Measurements from ENCODE around the gene TUBA3D. TPM values are rescaled to one million over a fixed set of nuclear protein-coding genes. Genes with fewer than 3 reads are reported as not detected.
A peak's percentile ranks its signal among the peaks of the same experiment; 100 is the strongest.
"Not testable (repeated sequence)": the region's sequence is repeated elsewhere in the genome, so short reads cannot be mapped to it uniquely, and the experiment has no call there.

Gene TUBA3D
- total RNA-seq, 2 experiments from 2014 or later = not detected

DNA sequence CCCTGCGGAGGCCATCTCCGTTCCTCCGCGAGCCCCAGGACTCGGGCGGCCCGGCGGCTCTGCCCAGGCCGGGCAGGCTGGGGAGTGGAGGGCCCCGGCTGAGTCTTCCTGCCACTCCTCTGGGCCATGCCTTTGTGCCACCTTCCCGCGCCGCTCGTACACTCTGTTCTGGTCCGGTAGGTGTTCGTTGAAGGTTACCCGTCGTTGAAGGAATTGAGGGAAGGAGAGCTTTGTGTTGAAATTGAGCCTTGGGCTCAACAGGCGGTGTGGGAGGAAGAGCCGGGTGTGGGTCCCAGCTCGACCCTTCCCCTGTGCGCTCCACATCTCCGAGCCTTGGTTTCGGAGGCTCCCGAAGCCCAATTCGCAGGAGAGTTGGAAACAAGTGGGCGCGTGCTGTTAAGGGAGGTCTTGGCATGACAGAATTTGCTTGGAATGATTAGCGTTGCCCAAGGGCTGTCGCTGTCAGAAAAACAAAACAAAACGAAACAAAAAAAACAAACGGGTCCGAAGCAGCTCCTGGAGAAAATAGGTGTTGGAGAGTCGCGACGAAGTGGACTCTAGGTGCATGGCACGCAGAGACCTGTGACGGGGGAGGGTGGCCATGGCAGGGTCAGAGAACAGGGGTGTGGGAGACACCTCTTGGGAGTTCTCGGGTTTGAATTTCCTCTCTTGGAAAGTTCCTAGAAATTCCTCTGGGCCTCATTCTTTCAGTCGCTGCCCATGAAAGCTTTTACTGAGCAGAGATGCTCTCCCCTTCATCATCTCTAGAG is 17.5 kb downstream of the TUBA3D start:
- ChIA-PET CTCF (ENCODE audit: unreplicated experiment) (interaction anchor here (0.9 to 2.0 kb wide), 2 partner anchors 179 to 349 kb away, joined by 3 to 11 read pairs; no protein-coding TSS in a partner anchor), POLR2A (interaction anchor here (0.8 to 2.4 kb wide), 5 partner anchors 11 to 189 kb away, joined by 3 to 8 read pairs (median 5); no protein-coding TSS in a partner anchor)
- Histone ChIP-seq H3K4me3 (ENCODE audit: low read depth, low read length, poor library complexity, severe bottlenecking) (peak overlapping the region; percentile 83), H3K4me1 (ENCODE audit: insufficient read depth, low read length, poor library complexity, severe bottlenecking) (peaks cover 30% of the 10 kb centered on the region), H3K27ac (ENCODE audit: low read depth, low read length, poor library complexity, severe bottlenecking) (peak overlapping the region; percentile 83), H3K79me2 (ENCODE audit: insufficient read depth, low read depth, low read length) (peaks cover 84% of the 10 kb centered on the region), H2AFZ (ENCODE audit: low read length) (peak overlapping the region; percentile 44; the same call in 1 of the 2 replicates), H3K36me3 (ENCODE audit: insufficient read depth, low read length) (peaks cover 56% of the 10 kb centered on the region), H4K20me1 (ENCODE audit: insufficient read depth, low read length) (peaks cover 27% of the 10 kb centered on the region), H3K9me2 (ENCODE audit: insufficient read depth, low read length) (no peaks in the 10 kb centered on the region), H3K4me2 (ENCODE audit: low read length) (peak overlapping the region; percentile 84), H3K9me3 (ENCODE audit: low read length) (no peaks in the 10 kb centered on the region)
- intact Hi-C loops (cut with micrococcal nuclease; ENCODE audit: unreplicated experiment) = loop anchor here (2.0 to 10.0 kb wide), 5 partner anchors 33 to 651 kb away; partner anchors contain the start of genes CCDC74A and PLEKHB2
- DNase-seq (ENCODE audit: low spot score) = peak; percentile 17
- BruUV-seq (replicated peaks) = TSS peak; percentile 72
- no peak for TF ChIP-seq EZH2phosphoT487 (IDR thresholded peaks at IDR 0.05; ENCODE audit: borderline replicate concordance, low read depth, low read length)
- TF ChIP-seq, protein P1, sequence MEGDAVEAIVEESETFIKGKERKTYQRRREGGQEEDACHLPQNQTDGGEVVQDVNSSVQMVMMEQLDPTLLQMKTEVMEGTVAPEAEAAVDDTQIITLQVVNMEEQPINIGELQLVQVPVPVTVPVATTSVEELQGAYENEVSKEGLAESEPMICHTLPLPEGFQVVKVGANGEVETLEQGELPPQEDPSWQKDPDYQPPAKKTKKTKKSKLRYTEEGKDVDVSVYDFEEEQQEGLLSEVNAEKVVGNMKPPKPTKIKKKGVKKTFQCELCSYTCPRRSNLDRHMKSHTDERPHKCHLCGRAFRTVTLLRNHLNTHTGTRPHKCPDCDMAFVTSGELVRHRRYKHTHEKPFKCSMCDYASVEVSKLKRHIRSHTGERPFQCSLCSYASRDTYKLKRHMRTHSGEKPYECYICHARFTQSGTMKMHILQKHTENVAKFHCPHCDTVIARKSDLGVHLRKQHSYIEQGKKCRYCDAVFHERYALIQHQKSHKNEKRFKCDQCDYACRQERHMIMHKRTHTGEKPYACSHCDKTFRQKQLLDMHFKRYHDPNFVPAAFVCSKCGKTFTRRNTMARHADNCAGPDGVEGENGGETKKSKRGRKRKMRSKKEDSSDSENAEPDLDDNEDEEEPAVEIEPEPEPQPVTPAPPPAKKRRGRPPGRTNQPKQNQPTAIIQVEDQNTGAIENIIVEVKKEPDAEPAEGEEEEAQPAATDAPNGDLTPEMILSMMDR (conservative IDR thresholded peaks at IDR 0.05; ENCODE audit: low read length) = no peak

DNA sequence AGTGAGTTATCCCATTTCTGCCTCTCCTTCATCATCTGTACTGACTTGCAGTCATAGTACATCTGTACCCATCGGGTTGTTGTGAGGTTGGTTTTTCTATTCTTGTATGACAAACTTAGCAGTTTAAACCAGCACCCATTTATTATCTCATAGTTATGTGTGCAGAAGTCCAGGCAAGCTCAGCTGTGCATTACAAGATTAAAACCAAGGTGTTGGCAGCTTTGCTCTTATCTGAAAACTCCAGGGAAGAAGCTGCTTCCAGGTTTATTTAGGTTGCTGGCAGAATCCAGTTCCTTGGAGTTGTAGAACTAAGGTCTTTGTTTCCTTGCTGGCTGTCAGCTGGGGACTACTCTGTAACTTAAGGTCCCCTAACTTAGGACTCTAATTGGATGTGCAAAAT is 19.6 kb downstream of the TUBA3D start:
- H3K79me2 ChIP-seq (ENCODE audit: insufficient read depth, low read depth, low read length) = peaks cover 81% of the 10 kb centered on the region
- H3K9me2 ChIP-seq (ENCODE audit: insufficient read depth, low read length); DNase-seq (ENCODE audit: low spot score); BruUV-seq (replicated peaks); H2AFZ ChIP-seq (ENCODE audit: low read length); POLR2A ChIA-PET; H3K27ac ChIP-seq (ENCODE audit: low read depth, low read length, poor library complexity, severe bottlenecking); H3K9me3 ChIP-seq (ENCODE audit: low read length); CTCF ChIA-PET (ENCODE audit: unreplicated experiment): not testable (repeated sequence)
- peaks cover 58% of the 10 kb centered on the region for H3K36me3 ChIP-seq (ENCODE audit: insufficient read depth, low read length)
- H3K4me2 ChIP-seq (ENCODE audit: low read length) = peak overlapping the region; percentile 84
- peak overlapping the region; percentile 83 for H3K4me3 ChIP-seq (ENCODE audit: low read depth, low read length, poor library complexity, severe bottlenecking)
- peaks cover 20% of the 10 kb centered on the region for H3K4me1 ChIP-seq (ENCODE audit: insufficient read depth, low read length, poor library complexity, severe bottlenecking)
- intact Hi-C loops (cut with micrococcal nuclease; ENCODE audit: unreplicated experiment) = loop anchor here (10.0 kb wide), 1 partner anchor 649 kb away; no protein-coding TSS in a partner anchor
- peaks cover 24% of the 10 kb centered on the region for H4K20me1 ChIP-seq (ENCODE audit: insufficient read depth, low read length)

DNA sequence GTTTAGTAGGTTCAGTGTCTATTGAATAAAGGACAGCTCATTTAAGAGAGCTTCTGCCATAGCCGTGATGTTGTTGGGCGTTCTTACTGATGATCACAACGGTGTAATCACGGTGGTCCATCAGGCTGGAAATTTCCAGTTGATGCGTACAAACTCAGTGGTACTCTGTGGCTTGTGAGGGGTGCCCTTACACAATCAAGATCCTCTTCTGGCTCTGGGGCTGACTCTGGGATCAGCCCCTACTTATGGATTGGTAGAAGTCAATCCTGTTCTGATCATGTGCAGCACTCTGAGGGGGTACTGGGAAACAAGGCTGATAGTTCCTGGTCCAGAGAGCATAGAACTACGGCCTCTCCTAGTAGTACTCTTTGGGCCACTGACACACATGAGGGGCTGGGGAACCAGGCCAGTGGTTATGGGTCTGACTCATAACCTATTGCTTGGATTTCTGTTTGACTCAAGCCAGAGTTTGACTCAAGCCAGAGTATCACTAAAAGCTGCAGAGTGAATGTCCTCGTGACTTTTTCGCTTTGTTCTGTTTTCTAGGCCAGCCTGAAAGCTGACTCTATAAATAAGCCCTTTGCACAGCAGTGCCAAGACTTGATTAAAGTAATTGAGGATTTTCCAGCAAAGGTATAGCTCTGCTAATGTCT is 22.5 kb downstream of the TUBA3D start:
- BruUV-seq (replicated peaks); POLR2A ChIA-PET; H3K27ac ChIP-seq (ENCODE audit: low read depth, low read length, poor library complexity, severe bottlenecking); H3K4me3 ChIP-seq (ENCODE audit: low read depth, low read length, poor library complexity, severe bottlenecking); H3K9me3 ChIP-seq (ENCODE audit: low read length); H2AFZ ChIP-seq (ENCODE audit: low read length); CTCF ChIA-PET (ENCODE audit: unreplicated experiment); H3K9me2 ChIP-seq (ENCODE audit: insufficient read depth, low read length); H3K4me2 ChIP-seq (ENCODE audit: low read length); DNase-seq (ENCODE audit: low spot score): not testable (repeated sequence)
- Histone ChIP-seq H3K4me1 (ENCODE audit: insufficient read depth, low read length, poor library complexity, severe bottlenecking) (peaks cover 19% of the 10 kb centered on the region), H3K36me3 (ENCODE audit: insufficient read depth, low read length) (peaks cover 81% of the 10 kb centered on the region), H3K79me2 (ENCODE audit: insufficient read depth, low read depth, low read length) (peaks cover 66% of the 10 kb centered on the region), H4K20me1 (ENCODE audit: insufficient read depth, low read length) (peaks cover 24% of the 10 kb centered on the region)
- intact Hi-C loops (cut with micrococcal nuclease; ENCODE audit: unreplicated experiment) = loop anchor here (10.0 kb wide), 1 partner anchor 646 kb away; no protein-coding TSS in a partner anchor

DNA sequence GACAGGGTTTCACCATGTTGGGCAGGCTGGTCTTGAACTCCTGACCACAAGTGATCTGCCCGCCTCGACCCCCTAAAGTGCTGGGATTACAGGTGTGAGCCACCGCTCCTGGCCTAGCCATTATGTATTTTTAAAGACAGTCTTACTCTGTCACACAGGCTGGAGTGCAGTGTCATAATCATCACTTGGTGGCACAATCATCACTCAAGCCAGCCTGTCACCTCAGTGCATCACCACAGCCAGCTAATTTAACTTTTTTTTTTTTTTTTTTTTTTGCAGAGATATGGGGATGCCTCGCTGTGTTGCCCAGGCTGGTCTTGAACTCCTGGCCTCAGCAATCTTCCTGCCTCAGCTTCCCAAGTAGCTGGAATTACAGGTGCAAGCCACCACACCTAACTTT is 27.7 kb downstream of the TUBA3D start:
- peaks cover 97% of the 10 kb centered on the region for H3K36me3 ChIP-seq (ENCODE audit: insufficient read depth, low read length)
- DNase-seq (ENCODE audit: low spot score); H3K4me1 ChIP-seq (ENCODE audit: insufficient read depth, low read length, poor library complexity, severe bottlenecking); H3K9me3 ChIP-seq (ENCODE audit: low read length); H2AFZ ChIP-seq (ENCODE audit: low read length); H3K27ac ChIP-seq (ENCODE audit: low read depth, low read length, poor library complexity, severe bottlenecking); H4K20me1 ChIP-seq (ENCODE audit: insufficient read depth, low read length); H3K9me2 ChIP-seq (ENCODE audit: insufficient read depth, low read length); BruUV-seq (replicated peaks); intact Hi-C loops (cut with micrococcal nuclease; ENCODE audit: unreplicated experiment); H3K4me3 ChIP-seq (ENCODE audit: low read depth, low read length, poor library complexity, severe bottlenecking); H3K4me2 ChIP-seq (ENCODE audit: low read length); CTCF ChIA-PET (ENCODE audit: unreplicated experiment): not testable (repeated sequence)
- peaks cover 16% of the 10 kb centered on the region; the same call in 1 of the 2 replicates for H3K79me2 ChIP-seq (ENCODE audit: insufficient read depth, low read depth, low read length)
- POLR2A ChIA-PET = interaction anchor here (0.7 to 1.2 kb wide), 3 partner anchors 9 to 403 kb away, joined by 3 to 5 read pairs (median 3); no protein-coding TSS in a partner anchor

DNA sequence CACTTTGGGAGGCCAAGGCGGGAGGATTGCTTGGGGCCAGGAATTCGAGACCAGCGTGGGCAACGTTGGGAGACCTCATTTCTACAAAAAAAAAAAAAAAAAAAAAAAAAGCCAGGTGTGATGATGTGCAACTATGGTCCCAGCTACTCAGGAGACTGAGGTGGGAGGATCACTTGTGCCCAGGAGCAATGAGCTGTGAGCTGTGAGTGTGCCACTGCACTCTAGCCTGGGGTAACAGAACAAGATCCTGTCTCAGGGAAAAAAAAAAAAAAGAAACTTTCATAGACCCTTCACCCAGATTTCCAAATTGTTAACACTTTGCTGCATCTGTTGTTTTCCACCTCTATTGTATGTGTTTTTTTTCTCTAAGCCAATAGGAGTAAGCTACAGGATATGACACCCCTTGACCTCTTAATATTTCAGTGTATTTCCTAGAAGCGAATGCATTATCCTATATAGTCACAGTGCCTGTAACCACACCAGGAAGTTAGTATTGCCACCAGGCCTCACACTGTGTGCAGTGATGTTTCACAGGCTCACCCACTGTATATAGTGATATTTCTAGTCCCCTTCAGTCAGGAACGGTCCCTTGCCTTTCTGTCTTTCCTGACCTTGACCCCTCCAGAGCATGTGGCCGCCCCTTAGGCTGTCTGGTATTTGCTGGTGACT is 28.3 kb downstream of the TUBA3D start:
- POLR2A ChIA-PET = interaction anchor here (0.6 to 0.7 kb wide), 2 partner anchors 53 to 137 kb away, joined by 3 to 5 read pairs; no protein-coding TSS in a partner anchor
- H3K4me2 ChIP-seq (ENCODE audit: low read length); H3K4me1 ChIP-seq (ENCODE audit: insufficient read depth, low read length, poor library complexity, severe bottlenecking); intact Hi-C loops (cut with micrococcal nuclease; ENCODE audit: unreplicated experiment); DNase-seq (ENCODE audit: low spot score); H3K9me3 ChIP-seq (ENCODE audit: low read length); H3K79me2 ChIP-seq (ENCODE audit: insufficient read depth, low read depth, low read length); H3K4me3 ChIP-seq (ENCODE audit: low read depth, low read length, poor library complexity, severe bottlenecking); H3K27ac ChIP-seq (ENCODE audit: low read depth, low read length, poor library complexity, severe bottlenecking); CTCF ChIA-PET (ENCODE audit: unreplicated experiment); H2AFZ ChIP-seq (ENCODE audit: low read length); H4K20me1 ChIP-seq (ENCODE audit: insufficient read depth, low read length); H3K9me2 ChIP-seq (ENCODE audit: insufficient read depth, low read length): not testable (repeated sequence)
- peaks cover 97% of the 10 kb centered on the region for H3K36me3 ChIP-seq (ENCODE audit: insufficient read depth, low read length)
- BruUV-seq (replicated peaks) = TSS peak; percentile 18

All from OCI-LY7 (cell line).